Common myeloid progenitor, CD34-positive (primary cell): ENCODE results near the gene GFM1.
A peak's percentile ranks its signal among the peaks of the same experiment; 100 is the strongest.

Experiments used
- CTCF ChIA-PET: fragments of 350-600 bp; sonication (Branson Sonifier 250); formaldehyde crosslinking; loops from one replicate; lab custom pipeline; 2021; ENCODE audit warnings: antibody characterized with exemption; lab: Charles Lee
- POLR2A ChIA-PET: fragments of 350-600 bp; sonication (Branson Sonifier 250); formaldehyde crosslinking; loops from one replicate; lab custom pipeline; 2021; ENCODE audit warnings: antibody characterized with exemption; lab: Charles Lee
- DNase-seq, 3 donors: peaks; one replicate each; pipeline versions ENCODE4 v3.0.0 to v3.0.0-alpha.2; 2013
- H3K27ac ChIP-seq, 2 experiments: 1 replicate in 1 of 2; 2 replicates in 1 of 2; pipeline ENCODE4 v1.7.0; 2013; ENCODE audit warnings: inconsistent platforms in 2 of 2, low read length in 2 of 2, mild to moderate bottlenecking in 2 of 2, low read depth in 1 of 2, moderate library complexity in 1 of 2; ENCODE audit not compliant: severe bottlenecking in 2 of 2, insufficient read depth in 1 of 2, poor library complexity in 1 of 2
- H3K27me3 ChIP-seq, 5 experiments: replicated peaks in 2 of 5; 1 replicate in 3 of 5; 2 replicates in 2 of 5; pipeline versions ENCODE4 v1.6.1 to v1.7.0; 2013; ENCODE audit warnings: low read length in 4 of 5, mild to moderate bottlenecking in 2 of 5, moderate library complexity in 2 of 5, inconsistent platforms in 1 of 5; ENCODE audit not compliant: insufficient read depth in 5 of 5, control insufficient read depth in 4 of 5
- H3K36me3 ChIP-seq, 4 experiments: 1 replicate in 2 of 4; 2 replicates in 2 of 4; pipeline versions ENCODE4 v1.6.1 to v1.7.0; 2013; ENCODE audit warnings: low read length in 3 of 4, control low read depth in 1 of 4, mild to moderate bottlenecking in 1 of 4; ENCODE audit not compliant: control insufficient read depth in 4 of 4, insufficient read depth in 4 of 4
- H3K4me1 ChIP-seq, 4 experiments: 1 replicate in 3 of 4; 2 replicates in 1 of 4; pipeline versions ENCODE4 v1.6.1 to v1.7.1; 2013; ENCODE audit warnings: low read length in 3 of 4, mild to moderate bottlenecking in 3 of 4, control low read depth in 1 of 4, inconsistent platforms in 1 of 4, moderate library complexity in 1 of 4; ENCODE audit not compliant: control insufficient read depth in 4 of 4, insufficient read depth in 4 of 4; ENCODE audit errors: control extremely low read depth in 1 of 4
- H3K4me3 ChIP-seq, 7 experiments: 1 replicate in 4 of 7; 2 replicates in 3 of 7; pipeline versions ENCODE4 v1.5.1 to v1.7.0; 2013; ENCODE audit warnings: mild to moderate bottlenecking in 7 of 7, low read length in 6 of 7, moderate library complexity in 6 of 7, inconsistent platforms in 2 of 7, low read depth in 2 of 7, control low read depth in 1 of 7; ENCODE audit not compliant: insufficient read depth in 4 of 7, control insufficient read depth in 1 of 7; ENCODE audit errors: extremely low read depth in 1 of 7
- H3K9me3 ChIP-seq, 5 experiments: 1 replicate in 4 of 5; 2 replicates in 1 of 5; pipeline versions ENCODE4 v1.6.1 to v1.7.1; 2013; ENCODE audit warnings: low read length in 4 of 5, mild to moderate bottlenecking in 2 of 5, inconsistent platforms in 1 of 5, low read depth in 1 of 5, moderate library complexity in 1 of 5; ENCODE audit not compliant: control insufficient read depth in 4 of 5, insufficient read depth in 2 of 5; ENCODE audit errors: control extremely low read depth in 1 of 5
- WGBS: methylation state at CpG from one replicate; pipeline ENCODE4 v1.1.5; 2013; ENCODE audit not compliant: insufficient coverage; 5-methylcytosine and 5-hydroxymethylcytosine counted together

Gene GFM1

DNA sequence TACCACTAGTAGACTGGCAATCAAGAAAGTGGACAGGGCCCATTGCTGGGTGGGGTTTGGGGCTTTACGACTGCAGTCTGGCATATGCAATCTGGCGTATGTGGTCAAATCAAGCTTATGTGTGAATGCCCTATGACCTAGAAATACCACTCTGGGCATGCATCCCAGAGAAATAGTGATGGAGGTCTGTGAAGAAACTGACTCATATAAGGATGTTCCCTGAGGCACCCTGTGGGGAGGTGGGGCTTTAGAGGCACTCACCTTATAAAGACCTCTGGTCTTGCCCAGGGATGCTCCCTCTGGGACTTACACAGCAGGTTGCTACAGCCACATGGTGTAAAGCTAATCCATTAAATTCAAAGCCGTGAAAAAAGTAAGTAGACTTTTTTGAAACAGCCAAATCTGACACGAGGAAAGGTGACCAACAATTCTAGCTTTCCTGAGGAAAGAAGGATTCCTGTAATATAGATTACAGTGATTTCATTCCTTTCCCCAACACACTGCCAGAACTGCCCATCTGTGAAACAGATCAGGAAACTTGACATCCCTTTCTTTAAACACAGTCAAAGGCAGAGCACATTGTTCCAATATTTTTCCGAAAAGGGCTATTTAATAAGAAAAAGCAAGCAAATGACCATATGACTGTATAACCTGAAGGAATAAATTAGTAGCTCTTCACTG is 74.3 kb downstream of the GFM1 start:
- H3K4me1 ChIP-seq, result peaks cover 9 to 30% (median 12%) of the 10 kb centered on the region in 4 experiments

DNA sequence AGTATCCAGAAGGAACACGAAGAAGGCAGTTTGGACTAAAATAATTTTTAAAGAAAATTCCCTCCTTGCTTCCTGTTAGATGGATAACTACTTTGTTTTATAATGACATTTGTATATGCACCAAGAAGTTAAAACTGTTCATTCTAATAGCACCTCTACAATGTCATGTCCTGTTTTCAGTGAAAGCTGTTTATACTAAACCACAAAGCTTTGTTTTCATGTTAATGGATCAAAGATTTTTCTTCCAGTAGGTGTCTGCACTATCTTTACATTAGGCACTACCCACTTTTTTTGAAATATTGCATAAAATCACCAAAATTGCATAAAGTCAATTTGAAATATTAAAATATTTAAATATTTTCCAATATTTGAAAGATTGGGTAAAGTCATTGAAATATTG is 77.8 kb downstream of the GFM1 start:
- Histone ChIP-seq H3K4me1 (peaks cover 3 to 25% (median 8%) of the 10 kb centered on the region in 4 experiments), H3K36me3 (peaks cover 0 to 6% (median 0%) of the 10 kb centered on the region in 4 experiments), H3K27me3 (no peaks in the 10 kb centered on the region), H3K4me3 (no peak overlapping the region), H3K27ac (no peak overlapping the region), H3K9me3 (no peaks in the 10 kb centered on the region)
- WGBS, result no CpG with 5 or more reads among the region's 1 CpG
- POLR2A ChIA-PET, result no interaction called here
- no peak for DNase-seq
- CTCF ChIA-PET, result interaction anchor here (1.6 to 3.6 kb wide), 2 partner anchors 9 to 36 kb away, joined by 3 to 20 read pairs; no protein-coding TSS in a partner anchor

More for the DNA sequence above, 74.3 kb downstream of the GFM1 start:
- DNase-seq, result no peak
- no peak overlapping the region for H3K4me3 ChIP-seq
- H3K9me3 ChIP-seq, result no peaks in the 10 kb centered on the region
- H3K27ac ChIP-seq, result no peak overlapping the region
- ChIA-PET CTCF (interaction anchor here (1.8 to 3.0 kb wide), 2 partner anchors 9 to 58 kb away, joined by 3 to 14 read pairs; no protein-coding TSS in a partner anchor), POLR2A (no interaction called here)
- H3K36me3 ChIP-seq, result peaks cover 0 to 6% (median 0%) of the 10 kb centered on the region in 4 experiments
- 96% methylated on average over 5 of the region's 5 CpGs for WGBS
- H3K27me3 ChIP-seq, result no peaks in the 10 kb centered on the region

DNA sequence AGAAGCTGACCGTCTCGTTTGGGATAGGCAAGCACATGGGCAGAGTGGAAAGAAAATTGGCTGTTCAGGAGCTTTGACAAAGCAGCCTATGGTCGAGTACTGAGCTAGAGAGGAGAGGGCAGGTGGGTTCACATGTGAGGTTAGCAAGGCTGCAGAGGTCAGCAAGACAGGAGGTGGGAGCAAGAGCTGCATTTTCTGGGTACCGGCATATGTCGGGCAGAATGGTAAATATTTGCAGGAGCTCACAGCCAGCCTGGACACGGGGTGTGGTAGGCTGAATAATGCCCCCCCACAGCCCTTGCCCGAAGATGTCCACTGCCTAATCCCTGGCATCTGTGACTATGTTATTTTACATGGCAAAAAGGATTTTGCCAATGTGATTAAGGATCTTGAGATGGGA is 79.7 kb downstream of the GFM1 start:
- H3K4me1 ChIP-seq, result peaks cover 6 to 29% (median 11%) of the 10 kb centered on the region in 4 experiments
- H3K9me3 ChIP-seq, result no peaks in the 10 kb centered on the region
- WGBS, result 97% methylated on average over 7 of the region's 7 CpGs
- no peaks in the 10 kb centered on the region for H3K27me3 ChIP-seq
- peaks cover 0 to 6% (median 0%) of the 10 kb centered on the region in 4 experiments for H3K36me3 ChIP-seq
- no peak overlapping the region for H3K4me3 ChIP-seq
- POLR2A ChIA-PET, result no interaction called here
- H3K27ac ChIP-seq, result no peak overlapping the region
- DNase-seq, result no peak
- CTCF ChIA-PET, result interaction anchor here (0.8 to 3.6 kb wide), 8 partner anchors 10 to 88 kb away, joined by 3 to 20 read pairs (median 4); partner anchors contain the start of gene LXN

DNA sequence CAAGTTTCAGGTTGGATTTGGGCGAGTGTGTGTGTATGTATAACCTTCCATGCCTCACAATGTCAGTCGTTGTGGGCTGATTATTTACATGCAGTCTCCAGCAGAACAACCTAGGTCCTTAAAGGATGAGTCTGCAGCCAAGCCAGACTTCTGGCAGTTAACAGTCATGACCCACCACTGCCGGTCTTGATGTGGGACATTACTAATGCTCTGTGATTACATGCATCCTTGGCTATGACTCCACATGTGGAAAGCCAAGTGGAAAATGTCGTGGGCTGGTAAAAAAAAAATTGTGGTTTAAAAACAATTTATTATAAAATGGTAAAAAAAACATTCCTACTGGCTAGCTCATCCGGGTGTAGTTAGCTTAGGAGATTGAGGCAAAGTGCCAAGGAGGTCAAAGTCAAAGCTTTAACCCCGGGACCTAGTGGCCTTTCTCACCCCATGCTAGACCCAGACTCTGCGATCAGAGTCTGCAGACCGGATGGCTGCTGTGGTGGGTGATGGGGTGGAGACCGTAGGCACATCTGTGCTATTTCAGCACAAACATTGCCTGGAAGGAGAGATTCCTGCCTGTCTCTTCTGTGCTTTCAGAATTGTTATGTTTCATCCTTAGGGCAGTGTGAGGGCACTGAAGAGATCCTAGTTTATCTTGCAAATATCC is 81.2 kb downstream of the GFM1 start:
- H3K4me1 ChIP-seq, result peaks cover 6 to 29% (median 11%) of the 10 kb centered on the region in 4 experiments
- 55% methylated on average over 4 of the region's 9 CpGs for WGBS
- POLR2A ChIA-PET, result interaction anchor here (1.2 kb wide), 1 partner anchor 12 kb away, joined by 3 read pairs; no protein-coding TSS in a partner anchor
- H3K9me3 ChIP-seq, result no peaks in the 10 kb centered on the region
- CTCF ChIA-PET, result interaction anchor here (0.8 to 5.1 kb wide), 6 partner anchors 16 to 66 kb away, joined by 3 to 46 read pairs (median 9); no protein-coding TSS in a partner anchor
- peaks cover 0 to 3% (median 0%) of the 10 kb centered on the region in 4 experiments for H3K36me3 ChIP-seq
- H3K27ac ChIP-seq, result no peak overlapping the region
- DNase-seq, result peak in 2 of 3 donors; percentile 64 to 78
- no peaks in the 10 kb centered on the region for H3K27me3 ChIP-seq
- no peak overlapping the region for H3K4me3 ChIP-seq

DNA sequence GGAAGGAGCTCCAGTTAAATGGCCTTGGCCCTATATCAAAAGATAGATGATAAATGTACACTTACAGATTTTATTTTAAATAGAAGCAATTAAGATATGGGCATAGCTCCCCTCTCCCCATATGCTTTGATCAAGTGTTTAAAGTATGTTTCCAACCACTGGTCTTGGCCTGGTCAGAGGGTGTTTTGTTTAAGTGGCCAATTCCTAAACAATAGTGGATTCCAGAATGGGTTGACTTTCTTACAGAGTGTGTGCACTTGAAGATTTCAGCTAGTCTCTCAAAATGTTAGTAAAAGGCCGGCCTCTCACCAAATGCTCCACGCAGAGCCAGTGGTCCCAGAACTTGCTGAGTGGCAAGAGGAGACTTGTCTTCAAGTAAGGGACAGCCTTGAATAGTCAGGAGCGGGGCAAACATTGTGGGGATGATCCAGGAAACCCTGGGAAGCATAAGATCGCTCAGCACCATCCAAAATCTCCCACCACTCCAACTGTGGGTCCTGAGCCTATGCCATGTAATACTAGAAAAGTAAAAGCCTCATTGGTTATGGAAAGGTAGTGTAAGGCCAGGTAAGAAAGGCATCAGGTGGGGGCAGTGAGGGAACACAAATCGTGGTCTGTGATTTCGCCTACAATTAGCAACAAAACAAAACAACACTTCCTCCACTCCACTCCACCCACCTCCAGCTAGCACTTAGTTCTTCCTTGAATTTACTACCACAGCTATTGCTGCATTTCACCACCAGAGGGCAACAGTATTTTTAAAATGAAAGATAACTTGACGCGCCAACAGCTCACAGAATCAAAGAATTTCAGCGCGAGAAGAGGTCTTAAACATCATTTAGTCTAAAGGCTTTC is 83.1 kb downstream of the GFM1 start:
- CTCF ChIA-PET, result interaction anchor here (0.7 to 5.1 kb wide), 36 partner anchors 9 to 531 kb away, joined by 3 to 46 read pairs (median 4); partner anchors contain the start of gene LXN
- DNase-seq, result peak; percentile 76 to 88 (median 86)
- no peaks in the 10 kb centered on the region for H3K36me3 ChIP-seq
- WGBS, result 29% methylated on average over 7 of the region's 10 CpGs
- H3K27me3 ChIP-seq, result peaks cover 0 to 6% (median 4%) of the 10 kb centered on the region in 5 experiments
- POLR2A ChIA-PET, result no interaction called here
- peak overlapping the region in 1 of 2 experiments; percentile 43 for H3K27ac ChIP-seq
- H3K9me3 ChIP-seq, result no peaks in the 10 kb centered on the region
- peaks cover 10 to 39% (median 21%) of the 10 kb centered on the region in 4 experiments for H3K4me1 ChIP-seq
- H3K4me3 ChIP-seq, result peak overlapping the region in 5 of 7 experiments; percentile 4 to 67 (median 37)

DNA sequence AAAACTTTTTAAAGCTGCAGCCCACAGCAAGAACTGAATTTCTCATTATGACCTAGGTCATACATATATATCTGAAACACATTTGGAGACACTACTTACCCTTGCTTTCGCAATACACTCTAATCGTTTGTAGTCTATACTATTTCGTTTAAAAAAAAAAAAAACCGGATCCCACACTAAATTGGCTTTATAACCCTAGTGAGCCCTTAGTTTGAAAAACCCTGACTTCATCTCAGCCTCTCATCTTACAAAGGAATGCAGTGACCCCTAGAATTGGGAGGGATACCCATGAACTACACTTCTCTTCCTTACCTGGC is 83.7 kb downstream of the GFM1 start:
- peaks cover 0 to 8% (median 4%) of the 10 kb centered on the region in 5 experiments for H3K27me3 ChIP-seq
- H3K27ac ChIP-seq, result no peak overlapping the region
- no peak for DNase-seq
- no peaks in the 10 kb centered on the region for H3K36me3 ChIP-seq
- 60% methylated on average over 4 of the region's 4 CpGs for WGBS
- H3K9me3 ChIP-seq, result no peaks in the 10 kb centered on the region
- POLR2A ChIA-PET, result no interaction called here
- peaks cover 10 to 38% (median 19%) of the 10 kb centered on the region in 4 experiments for H3K4me1 ChIP-seq
- CTCF ChIA-PET, result interaction anchor here (0.7 to 5.1 kb wide), 27 partner anchors 8 to 183 kb away, joined by 3 to 46 read pairs (median 5); partner anchors contain the start of gene LXN
- H3K4me3 ChIP-seq, result peak overlapping the region in 5 of 7 experiments; percentile 4 to 67 (median 37)
